Measurements from ENCODE around the gene EML1. TPM values are rescaled to one million over a fixed set of nuclear protein-coding genes. Genes with fewer than 3 reads are reported as not detected.

Gene EML1
- total RNA-seq, 5 donors from 2014 or later (not counting 1 experiment from before 2014, with no cell fraction given) = 0.53 to 1.4 (median 0.60) TPM; not detected in 2

DNA sequence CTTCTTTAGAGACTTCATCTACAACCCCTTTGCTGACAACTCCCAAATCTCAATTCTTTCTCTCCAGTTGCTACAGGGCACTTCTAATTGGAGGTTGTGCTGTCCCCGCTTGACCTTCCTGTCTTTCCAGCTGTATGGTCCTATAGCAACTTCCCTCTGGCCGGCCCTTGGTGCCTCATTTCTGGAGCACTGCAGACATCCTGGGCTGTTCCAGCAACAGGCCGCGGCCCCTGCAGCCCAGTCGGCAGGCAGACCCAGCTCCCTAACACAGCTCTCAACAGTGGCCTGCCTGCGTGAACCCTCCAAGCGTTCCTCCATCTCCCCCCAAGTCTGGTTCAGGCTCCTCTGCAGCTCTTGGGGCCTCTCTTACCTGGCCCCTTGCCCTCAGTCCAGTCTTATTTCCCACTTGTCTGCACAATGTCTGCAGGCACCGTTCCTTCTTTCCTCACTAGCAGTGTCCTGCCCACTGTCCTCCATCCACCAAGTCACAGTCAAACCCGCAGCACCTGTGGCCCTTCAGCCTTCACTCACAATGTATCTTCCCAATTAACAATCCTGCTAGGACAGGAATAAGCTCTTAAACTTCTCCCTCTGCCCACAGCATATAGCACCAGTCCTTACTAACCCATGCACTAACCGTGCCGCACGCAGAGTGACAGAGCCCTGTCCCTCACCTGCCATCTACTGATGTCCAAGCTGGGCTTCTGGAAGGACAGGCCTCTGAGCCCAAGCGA lies 1.6 kb upstream of the EML1 start:
- peaks cover 15 to 17% of the 10 kb centered on the region in 2 donors for H3K27me3 Mint-ChIP-seq
- POLR2A ChIA-PET = interaction anchor here in 1 of 2 donors (0.7 kb wide), 1 partner anchor 182 kb away, joined by 3 read pairs; no protein-coding TSS in a partner anchor
- Histone ChIP-seq H3K27ac (ENCODE audit: low read length) (no peak overlapping the region), H3K4me3 (ENCODE audit: control insufficient read depth in 1 of 2, extremely low read depth in 1 of 2, low read length in 1 of 2) (no peak overlapping the region), H3K9me3 (no peaks in the 10 kb centered on the region), H3K27me3 (replicated peaks in 1 of 2; ENCODE audit: control insufficient read depth in 2 of 2, extremely low read depth in 1 of 2, insufficient read depth in 2 of 2, low read length in 1 of 2) (peaks cover 9 to 18% of the 10 kb centered on the region in 2 experiments), H3K36me3 (ENCODE audit: control insufficient read depth in 2 of 2, extremely low read depth in 1 of 2, insufficient read depth in 1 of 2, low read length in 1 of 2) (no peaks in the 10 kb centered on the region), H3K4me1 (ENCODE audit: control insufficient read depth in 1 of 2, extremely low read depth in 1 of 2, insufficient read depth in 2 of 2, low read length in 2 of 2) (peaks cover 0 to 8% of the 10 kb centered on the region in 2 experiments)
- H3K9me3 Mint-ChIP-seq = no peaks in the 10 kb centered on the region
- CTCF ChIA-PET = no interaction called here
- H3K4me1 Mint-ChIP-seq = peaks cover 23 to 31% (median 28%) of the 10 kb centered on the region in 3 donors
- H3K4me3 Mint-ChIP-seq = peak overlapping the region in 2 of 3 donors; percentile 76 to 79
- ATAC-seq (replicated peaks in 1 of 4) (no peak), DNase-seq (peak in 1 of 35 experiments; percentile 4)
- no peak overlapping the region for H3K27ac Mint-ChIP-seq
- no peaks in the 10 kb centered on the region for H3K36me3 Mint-ChIP-seq
- 95% methylated on average over 12 of the region's 13 CpGs for WGBS (ENCODE audit: insufficient coverage)

DNA sequence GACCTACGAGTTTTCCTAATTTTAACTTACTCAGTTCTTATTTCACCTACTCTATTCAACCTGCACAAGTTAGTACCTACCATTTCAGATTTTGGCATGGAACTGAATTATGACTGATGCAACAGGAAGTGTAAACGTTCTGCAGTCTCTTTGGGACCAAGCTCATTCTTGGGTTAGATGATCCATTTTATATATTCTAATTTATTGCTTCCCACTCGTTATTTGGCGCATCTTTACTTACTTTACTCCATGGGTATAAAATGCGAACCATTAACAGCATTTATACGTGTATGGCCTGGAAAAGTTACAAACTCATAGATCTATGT lies 1.0 kb upstream of the EML1 start:
- H3K27me3 Mint-ChIP-seq = peaks cover 19 to 21% of the 10 kb centered on the region in 2 donors
- Histone ChIP-seq H3K9me3 (no peaks in the 10 kb centered on the region), H3K4me1 (ENCODE audit: control insufficient read depth in 1 of 2, extremely low read depth in 1 of 2, insufficient read depth in 2 of 2, low read length in 2 of 2) (peaks cover 0 to 8% of the 10 kb centered on the region in 2 experiments), H3K4me3 (ENCODE audit: control insufficient read depth in 1 of 2, extremely low read depth in 1 of 2, low read length in 1 of 2) (no peak overlapping the region), H3K27ac (ENCODE audit: low read length) (no peak overlapping the region), H3K36me3 (ENCODE audit: control insufficient read depth in 2 of 2, extremely low read depth in 1 of 2, insufficient read depth in 1 of 2, low read length in 1 of 2) (no peaks in the 10 kb centered on the region), H3K27me3 (replicated peaks in 1 of 2; ENCODE audit: control insufficient read depth in 2 of 2, extremely low read depth in 1 of 2, insufficient read depth in 2 of 2, low read length in 1 of 2) (peaks cover 9 to 18% of the 10 kb centered on the region in 2 experiments)
- peaks cover 23 to 31% (median 28%) of the 10 kb centered on the region in 3 donors for H3K4me1 Mint-ChIP-seq
- peak overlapping the region; percentile 72 to 79 (median 76) for H3K4me3 Mint-ChIP-seq
- ChIA-PET CTCF (no interaction called here), POLR2A (interaction anchor here in 1 of 2 donors (0.7 kb wide), 1 partner anchor 182 kb away, joined by 3 read pairs; no protein-coding TSS in a partner anchor)
- peak in 1 of 35 experiments; percentile 7 for DNase-seq
- no peaks in the 10 kb centered on the region for H3K36me3 Mint-ChIP-seq
- WGBS (ENCODE audit: insufficient coverage) = no CpG with 5 or more reads among the region's 6 CpGs
- H3K9me3 Mint-ChIP-seq = no peaks in the 10 kb centered on the region
- no peak for ATAC-seq (replicated peaks in 1 of 4)
- H3K27ac Mint-ChIP-seq = peak overlapping the region; percentile 23 to 46

DNA sequence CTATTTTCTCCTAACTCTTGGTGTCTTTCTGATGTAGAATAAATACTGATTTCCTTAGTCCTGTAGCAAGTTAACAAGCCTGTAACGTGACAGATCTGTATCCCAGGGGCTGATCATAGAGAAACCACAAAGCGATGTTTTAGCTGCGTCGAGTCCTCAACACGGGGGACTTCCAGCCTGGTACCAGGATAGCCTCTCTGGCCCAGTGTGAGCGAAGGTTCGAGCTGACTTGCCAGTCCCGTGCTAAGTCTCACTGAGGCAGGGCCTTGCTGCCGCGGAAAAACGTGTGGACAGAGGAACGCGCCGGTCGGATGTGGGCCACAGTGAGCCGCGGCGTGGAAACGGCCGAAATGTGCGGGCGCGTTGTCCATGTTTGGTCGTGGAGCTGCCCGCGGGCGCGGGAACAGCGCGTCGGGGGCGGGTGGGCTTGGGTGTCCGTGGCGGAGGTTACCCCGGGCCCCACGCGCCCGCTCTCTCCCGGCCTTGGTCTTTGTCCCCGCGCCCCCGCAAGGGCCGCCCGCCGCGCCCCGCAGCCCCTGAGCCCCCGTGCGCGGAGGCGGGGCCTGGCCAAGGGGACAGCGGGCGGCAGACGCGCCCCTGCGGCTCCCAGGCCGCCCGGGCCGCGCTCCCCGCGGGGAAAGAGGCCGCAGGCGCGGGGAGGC lies 531 bp upstream of the EML1 start:
- Mint-ChIP-seq H3K4me3 (peak overlapping the region; percentile 72 to 79 (median 76)), H3K27ac (peak overlapping the region; percentile 23 to 46), H3K9me3 (no peaks in the 10 kb centered on the region), H3K4me1 (peaks cover 23 to 31% (median 28%) of the 10 kb centered on the region in 3 donors), H3K36me3 (no peaks in the 10 kb centered on the region), H3K27me3 (peaks cover 21 to 22% of the 10 kb centered on the region in 2 donors)
- POLR2A ChIA-PET = no interaction called here
- DNase-seq (peak in 2 of 35 experiments; percentile 8 to 25), ATAC-seq (replicated peaks in 1 of 4) (no peak)
- 13% methylated on average over 65 of the region's 65 CpGs for WGBS (ENCODE audit: insufficient coverage)
- no peak overlapping the region for H3K27ac ChIP-seq (ENCODE audit: low read length)
- H3K9me3 ChIP-seq = peaks cover 3% of the 10 kb centered on the region
- peaks cover 0 to 8% of the 10 kb centered on the region in 2 experiments for H3K4me1 ChIP-seq (ENCODE audit: control insufficient read depth in 1 of 2, extremely low read depth in 1 of 2, insufficient read depth in 2 of 2, low read length in 2 of 2)
- H3K36me3 ChIP-seq (ENCODE audit: control insufficient read depth in 2 of 2, extremely low read depth in 1 of 2, insufficient read depth in 1 of 2, low read length in 1 of 2) = no peaks in the 10 kb centered on the region
- H3K4me3 ChIP-seq (ENCODE audit: control insufficient read depth in 1 of 2, extremely low read depth in 1 of 2, low read length in 1 of 2) = peak overlapping the region in 1 of 2 donors; percentile 12
- H3K27me3 ChIP-seq (replicated peaks in 1 of 2; ENCODE audit: control insufficient read depth in 2 of 2, extremely low read depth in 1 of 2, insufficient read depth in 2 of 2, low read length in 1 of 2) = peaks cover 12 to 20% of the 10 kb centered on the region in 2 experiments
- CTCF ChIA-PET = no interaction called here

DNA sequence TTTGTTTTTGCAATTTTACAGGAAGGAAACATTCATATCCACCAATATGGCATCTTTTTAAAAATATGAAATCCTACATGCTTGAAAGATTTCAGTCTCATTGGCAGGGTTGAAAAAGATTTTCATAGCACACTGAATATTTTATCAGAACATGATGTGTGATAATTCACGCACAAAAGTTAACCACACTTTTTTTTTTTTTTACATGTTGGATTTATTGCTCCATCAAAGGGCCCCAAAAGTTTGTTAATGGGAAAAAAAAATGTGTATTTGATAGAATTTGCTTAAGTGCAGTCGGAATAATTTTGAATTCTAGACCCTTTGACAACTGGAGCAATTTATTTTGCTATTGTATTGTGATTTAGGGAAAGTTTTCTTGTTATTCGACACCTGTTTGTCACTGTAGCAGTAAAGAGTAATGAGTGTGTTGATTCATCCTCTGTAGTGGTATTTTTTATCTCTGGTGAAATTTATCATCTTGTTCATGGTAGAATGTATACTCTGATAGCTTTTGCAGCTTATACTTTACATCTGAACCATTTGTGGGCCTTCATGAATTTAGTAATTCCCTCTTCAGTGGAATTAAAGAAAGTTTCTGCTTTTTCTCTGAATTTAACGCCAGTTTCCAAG lies 1.1 kb downstream of the EML1 start:
- ChIA-PET CTCF (no interaction called here), POLR2A (interaction anchor here in 1 of 2 donors (0.7 kb wide), 1 partner anchor 20 kb away, joined by 5 read pairs; no protein-coding TSS in a partner anchor)
- Histone ChIP-seq H3K36me3 (ENCODE audit: control insufficient read depth in 2 of 2, extremely low read depth in 1 of 2, insufficient read depth in 1 of 2, low read length in 1 of 2) (no peaks in the 10 kb centered on the region), H3K9me3 (peaks cover 4% of the 10 kb centered on the region), H3K4me3 (ENCODE audit: control insufficient read depth in 1 of 2, extremely low read depth in 1 of 2, low read length in 1 of 2) (peak overlapping the region in 1 of 2 donors; percentile 42), H3K27me3 (replicated peaks in 1 of 2; ENCODE audit: control insufficient read depth in 2 of 2, extremely low read depth in 1 of 2, insufficient read depth in 2 of 2, low read length in 1 of 2) (peaks cover 14 to 25% of the 10 kb centered on the region in 2 experiments), H3K27ac (ENCODE audit: low read length) (no peak overlapping the region), H3K4me1 (ENCODE audit: control insufficient read depth in 1 of 2, extremely low read depth in 1 of 2, insufficient read depth in 2 of 2, low read length in 2 of 2) (peaks cover 0 to 8% of the 10 kb centered on the region in 2 experiments)
- H3K4me3 Mint-ChIP-seq = peak overlapping the region; percentile 61 to 70 (median 65)
- H3K9me3 Mint-ChIP-seq = no peaks in the 10 kb centered on the region
- DNase-seq (no peak), ATAC-seq (replicated peaks in 1 of 4) (no peak)
- peaks cover 25 to 31% of the 10 kb centered on the region in 2 donors for H3K27me3 Mint-ChIP-seq
- peaks cover 23 to 31% (median 28%) of the 10 kb centered on the region in 3 donors for H3K4me1 Mint-ChIP-seq
- no peaks in the 10 kb centered on the region for H3K36me3 Mint-ChIP-seq
- WGBS (ENCODE audit: insufficient coverage) = 82% methylated on average over 2 of the region's 4 CpGs
- H3K27ac Mint-ChIP-seq = no peak overlapping the region

DNA sequence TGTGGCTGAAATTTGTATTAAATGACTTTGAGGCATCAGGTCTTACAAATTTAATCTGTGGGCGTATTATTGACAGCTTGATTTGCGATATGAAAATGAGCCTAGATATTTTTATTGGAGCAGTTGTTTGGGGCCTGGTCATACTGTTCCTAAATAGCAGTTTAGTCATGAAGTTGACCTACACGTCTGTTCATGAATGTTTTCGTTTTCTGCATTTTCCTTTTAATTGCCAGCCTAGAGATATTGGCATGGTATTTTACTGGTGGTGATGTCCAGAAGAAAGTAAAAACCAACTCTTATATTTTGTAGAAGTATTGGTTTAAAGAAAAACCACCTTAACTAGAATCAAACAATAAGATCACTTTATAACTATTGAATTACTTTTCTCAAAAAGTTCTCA lies 1.8 kb downstream of the EML1 start:
- no peak for DNase-seq
- no peaks in the 10 kb centered on the region for H3K9me3 Mint-ChIP-seq
- peaks cover 4% of the 10 kb centered on the region for H3K9me3 ChIP-seq
- peaks cover 14 to 25% of the 10 kb centered on the region in 2 experiments for H3K27me3 ChIP-seq (replicated peaks in 1 of 2; ENCODE audit: control insufficient read depth in 2 of 2, extremely low read depth in 1 of 2, insufficient read depth in 2 of 2, low read length in 1 of 2)
- 100% methylated on average over 2 of the region's 4 CpGs for WGBS (ENCODE audit: insufficient coverage)
- peaks cover 29 to 31% of the 10 kb centered on the region in 2 donors for H3K27me3 Mint-ChIP-seq
- no peak overlapping the region for H3K27ac Mint-ChIP-seq
- H3K36me3 ChIP-seq (ENCODE audit: control insufficient read depth in 2 of 2, extremely low read depth in 1 of 2, insufficient read depth in 1 of 2, low read length in 1 of 2) = no peaks in the 10 kb centered on the region
- H3K4me1 Mint-ChIP-seq = peaks cover 19 to 24% (median 23%) of the 10 kb centered on the region in 3 donors
- ChIA-PET CTCF (no interaction called here), POLR2A (no interaction called here)
- peaks cover 0 to 8% of the 10 kb centered on the region in 2 experiments for H3K4me1 ChIP-seq (ENCODE audit: control insufficient read depth in 1 of 2, extremely low read depth in 1 of 2, insufficient read depth in 2 of 2, low read length in 2 of 2)
- no peak overlapping the region for H3K27ac ChIP-seq (ENCODE audit: low read length)
- no peak for ATAC-seq (replicated peaks in 1 of 4)
- no peaks in the 10 kb centered on the region for H3K36me3 Mint-ChIP-seq
- peak overlapping the region in 2 of 3 donors; percentile 21 to 61 for H3K4me3 Mint-ChIP-seq
- no peak overlapping the region for H3K4me3 ChIP-seq (ENCODE audit: control insufficient read depth in 1 of 2, extremely low read depth in 1 of 2, low read length in 1 of 2)

DNA sequence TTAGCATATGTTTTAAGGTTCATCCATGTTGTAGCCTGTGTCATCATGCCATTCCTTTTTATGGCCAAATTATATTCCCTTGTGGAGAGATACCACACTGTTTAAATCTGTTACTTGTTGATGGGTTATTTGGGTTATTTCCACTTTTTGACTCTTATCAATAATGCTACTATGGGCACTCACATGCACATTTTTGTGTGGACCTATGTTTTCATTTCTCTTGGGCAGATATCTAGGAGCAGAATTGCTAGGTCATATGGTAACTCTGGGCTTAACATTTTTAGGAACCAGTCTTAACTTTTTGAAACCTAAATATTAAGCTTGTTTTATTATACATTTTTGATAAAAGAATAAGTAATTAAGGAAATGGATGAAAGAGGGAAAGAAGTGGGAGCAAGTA lies 4.0 kb downstream of the EML1 start:
- Mint-ChIP-seq H3K9me3 (no peaks in the 10 kb centered on the region), H3K27ac (no peak overlapping the region), H3K36me3 (no peaks in the 10 kb centered on the region), H3K27me3 (peaks cover 38 to 43% of the 10 kb centered on the region in 2 donors), H3K4me3 (no peak overlapping the region), H3K4me1 (peaks cover 5 to 12% (median 11%) of the 10 kb centered on the region in 3 donors)
- H3K9me3 ChIP-seq = peaks cover 4% of the 10 kb centered on the region
- CTCF ChIA-PET = interaction anchor here in 1 of 2 donors (0.5 to 1.3 kb wide), 2 partner anchors 61 to 102 kb away, joined by 3 to 6 read pairs; no protein-coding TSS in a partner anchor
- no peak overlapping the region for H3K27ac ChIP-seq (ENCODE audit: low read length)
- DNase-seq (no peak), ATAC-seq (replicated peaks in 1 of 4) (no peak)
- peaks cover 0 to 8% of the 10 kb centered on the region in 2 experiments for H3K4me1 ChIP-seq (ENCODE audit: control insufficient read depth in 1 of 2, extremely low read depth in 1 of 2, insufficient read depth in 2 of 2, low read length in 2 of 2)
- POLR2A ChIA-PET = no interaction called here
- H3K27me3 ChIP-seq (replicated peaks in 1 of 2; ENCODE audit: control insufficient read depth in 2 of 2, extremely low read depth in 1 of 2, insufficient read depth in 2 of 2, low read length in 1 of 2) = peaks cover 12 to 32% of the 10 kb centered on the region in 2 experiments
- H3K36me3 ChIP-seq (ENCODE audit: control insufficient read depth in 2 of 2, extremely low read depth in 1 of 2, insufficient read depth in 1 of 2, low read length in 1 of 2) = no peaks in the 10 kb centered on the region
- H3K4me3 ChIP-seq (ENCODE audit: control insufficient read depth in 1 of 2, extremely low read depth in 1 of 2, low read length in 1 of 2) = no peak overlapping the region
